Measurements from ENCODE around the gene LAMA3. TPM values are rescaled to one million over a fixed set of nuclear protein-coding genes. Genes with fewer than 3 reads are reported as not detected.
"Not testable (repeated sequence)": the region's sequence is repeated elsewhere in the genome, so short reads cannot be mapped to it uniquely, and the experiment has no call there.

The LAMA3 gene
- total and polyA plus RNA-seq, 4 donors: 0.26 to 3.9 (median 0.37) TPM

- Histone ChIP-seq H3K4me3 (ENCODE audit: low read depth in 1 of 3, low read length in 3 of 3) (no peak overlapping the region), H3K27me3 (ENCODE audit: control insufficient read depth in 4 of 4, insufficient read depth in 4 of 4, low read length in 3 of 4) (no peaks in the 10 kb centered on the region), H3K9me3 (ENCODE audit: control insufficient read depth in 4 of 4, low read length in 3 of 4) (no peaks in the 10 kb centered on the region), H3K27ac (ENCODE audit: low read depth in 1 of 2, low read length in 2 of 2) (no peak overlapping the region), H3K9ac (ENCODE audit: low read depth in 1 of 2, low read length in 2 of 2) (no peak overlapping the region), H3K4me1 (ENCODE audit: control insufficient read depth in 4 of 4, insufficient read depth in 4 of 4, low read length in 3 of 4) (no peaks in the 10 kb centered on the region), H3K36me3 (ENCODE audit: control insufficient read depth in 4 of 4, insufficient read depth in 3 of 4, low read depth in 1 of 4, low read length in 3 of 4) (no peaks in the 10 kb centered on the region)
- no peak for DNase-seq (ENCODE audit: low spot score)
- WGBS: 74% methylated on average over 5 of the region's 5 CpGs
- TF ChIP-seq ZBTB33 (IDR thresholded peaks at IDR 0.05) (no peak), NR2F2 (IDR thresholded peaks at IDR 0.05) (no peak), RAD21 (IDR thresholded peaks at IDR 0.05) (no peak), CTCF (IDR thresholded peaks at IDR 0.05; ENCODE audit: low read depth, low read length, missing input control) (no peak), EGR1 (IDR thresholded peaks at IDR 0.05; ENCODE audit: low read depth in 2 of 2) (no peak), MAX (IDR thresholded peaks at IDR 0.05) (no peak), ATF3 (IDR thresholded peaks at IDR 0.05) (no peak), REST (IDR thresholded peaks at IDR 0.05) (no peak), GABPA (IDR thresholded peaks at IDR 0.05 in 1 of 2, conservative IDR thresholded peaks at IDR 0.05 in 1 of 2) (no peak), YY1 (IDR thresholded peaks at IDR 0.05) (no peak), FOXA2 (IDR thresholded peaks at IDR 0.05) (no peak), RXRA (IDR thresholded peaks at IDR 0.05) (no peak), HNF4G (IDR thresholded peaks at IDR 0.05) (no peak), HNF4A (conservative IDR thresholded peaks at IDR 0.05) (no peak), JUND (IDR thresholded peaks at IDR 0.05) (no peak), FOXA1 (IDR thresholded peaks at IDR 0.05) (no peak)
Observed at GRCh38 chr18:23732439-23732838, 43.2 kb downstream of the LAMA3 start.

- not testable (repeated sequence) for H3K9me3 ChIP-seq (ENCODE audit: control insufficient read depth in 4 of 4, low read length in 3 of 4); H3K4me3 ChIP-seq (ENCODE audit: low read depth in 1 of 3, low read length in 3 of 3); H3K27me3 ChIP-seq (ENCODE audit: control insufficient read depth in 4 of 4, insufficient read depth in 4 of 4, low read length in 3 of 4); H3K36me3 ChIP-seq (ENCODE audit: control insufficient read depth in 4 of 4, insufficient read depth in 3 of 4, low read depth in 1 of 4, low read length in 3 of 4); H3K9ac ChIP-seq (ENCODE audit: low read depth in 1 of 2, low read length in 2 of 2); H3K4me1 ChIP-seq (ENCODE audit: control insufficient read depth in 4 of 4, insufficient read depth in 4 of 4, low read length in 3 of 4); DNase-seq (ENCODE audit: low spot score); H3K27ac ChIP-seq (ENCODE audit: low read depth in 1 of 2, low read length in 2 of 2)
- WGBS: 90% methylated on average over 5 of the region's 5 CpGs
Observed at GRCh38 chr18:23733265-23733664, 44.0 kb downstream of the LAMA3 start.
